Smooth muscle cell (in vitro differentiated cells): Measurements from ENCODE around the gene MLXIP. TPM values are rescaled to one million over a fixed set of nuclear protein-coding genes. Genes with fewer than 3 reads are reported as not detected.

Source experiments
- DNase-seq: peaks from one replicate; lab custom pipeline; 2025; ENCODE audit not compliant: unreplicated experiment; lab: John Stamatoyannopoulos, UW
- H2AFZ ChIP-seq: fragments of 200-600 bp; sonication (generic); 2 replicates; pipeline ENCODE4 v1.6.0; 2016; ENCODE audit warnings: antibody characterized with exemption, low read depth, mild to moderate bottlenecking
- H3F3A ChIP-seq: fragments of 200-600 bp; sonication (generic); 2 replicates; pipeline ENCODE4 v1.6.0; 2017; ENCODE audit warnings: antibody characterized with exemption, low read depth
- H3K27ac ChIP-seq: fragments of 200-600 bp; sonication (generic); 2 replicates; pipeline ENCODE4 v1.5.1; 2016; ENCODE audit warnings: low read depth, mild to moderate bottlenecking
- H3K27me3 ChIP-seq: fragments of 200-600 bp; sonication (generic); 2 replicates; pipeline ENCODE4 v1.6.1; 2016; ENCODE audit warnings: low read depth, mild to moderate bottlenecking
- H3K36me3 ChIP-seq: fragments of 200-600 bp; sonication (generic); 2 replicates; pipeline ENCODE4 v1.5.1; 2016; ENCODE audit warnings: low read depth
- H3K4me1 ChIP-seq: fragments of 200-600 bp; sonication (generic); 2 replicates; pipeline ENCODE4 v1.5.1; 2016; ENCODE audit warnings: low read depth
- H3K4me2 ChIP-seq: fragments of 200-600 bp; sonication (generic); 2 replicates; pipeline ENCODE4 v1.6.0; 2016; ENCODE audit warnings: mild to moderate bottlenecking
- H3K4me3 ChIP-seq: fragments of 200-600 bp; sonication (generic); 2 replicates; pipeline ENCODE4 v1.5.1; 2016; ENCODE audit warnings: mild to moderate bottlenecking
- H3K79me2 ChIP-seq: fragments of 200-600 bp; sonication (generic); 2 replicates; pipeline ENCODE4 v1.6.0; 2016; ENCODE audit warnings: low read depth, mild to moderate bottlenecking
- H3K9ac ChIP-seq: fragments of 200-600 bp; sonication (generic); 2 replicates; pipeline ENCODE4 v1.6.0; 2016; ENCODE audit warnings: low read depth
- H3K9me3 ChIP-seq: fragments of 200-600 bp; sonication (generic); replicated peaks from 2 replicates; pipeline ENCODE4 v1.5.1; 2016; ENCODE audit warnings: low read depth
- H4K20me1 ChIP-seq: fragments of 200-600 bp; sonication (generic); 2 replicates; pipeline ENCODE4 v1.6.0; 2016; ENCODE audit warnings: low read depth
- WGBS: methylation state at CpG from one replicate; pipeline ENCODE4 v1.1.7; 2016; ENCODE audit warnings: low lambda C conversion rate; 5-methylcytosine and 5-hydroxymethylcytosine counted together
- polyA plus RNA-seq: library from polyadenylated mRNA; unstranded; fragments of >200 nt; fragmentation: Nextera tagmentation; extraction: Ambion mirVana; gene quantifications from 2 replicates; pipeline ENCODE4 v1.2.1, GENCODE V29; 2016
- total RNA-seq: library from RNA; depleted of rRNA; stranded (reverse); fragments of >200 nt; gene quantifications from 2 replicates; pipeline ENCODE4 v1.2.3, GENCODE V29; 2014
- TF ChIP-seq, protein P1 (sequence below): fragments of 200-600 bp; sonication (generic); IDR thresholded peaks from 2 replicates; pipeline ENCODE4 v1.5.1; 2017; ENCODE audit warnings: borderline replicate concordance, mild to moderate bottlenecking, antibody characterized with exemption; ENCODE audit not compliant: insufficient read depth, poor library complexity, severe bottlenecking

The MLXIP gene
- total and polyA plus RNA-seq, 2 experiments from 2014 or later: 11.8 to 15.3 TPM

DNA sequence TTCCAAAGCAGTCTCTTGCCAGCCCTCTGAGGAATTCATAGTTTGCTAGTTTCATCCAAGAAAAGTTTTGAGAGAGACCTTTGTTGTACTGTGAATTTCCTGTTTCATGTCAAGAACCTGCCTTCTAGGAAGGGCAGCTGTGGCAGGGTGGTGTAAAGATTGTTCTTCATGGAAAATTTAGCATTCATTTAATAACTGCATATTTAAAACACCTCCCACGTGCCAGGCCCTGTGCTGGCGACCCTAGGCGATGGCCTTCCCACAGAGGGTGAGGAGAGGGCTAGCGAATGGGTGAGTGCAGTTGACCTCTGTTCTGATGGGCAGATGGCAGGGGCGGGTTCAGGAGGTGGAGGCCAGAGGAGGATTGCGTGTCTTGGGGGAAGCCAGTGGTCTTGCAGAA, 43.2 kb downstream of the MLXIP start:
- Histone ChIP-seq H3K4me3 (no peak overlapping the region), H3K4me1 (peaks cover 6% of the 10 kb centered on the region), H3K9ac (no peak overlapping the region), H2AFZ (no peak overlapping the region), H3F3A (no peaks in the 10 kb centered on the region), H3K9me3 (no peaks in the 10 kb centered on the region), H3K27ac (no peak overlapping the region), H4K20me1 (peaks cover 84% of the 10 kb centered on the region), H3K79me2 (peaks cover 47% of the 10 kb centered on the region), H3K36me3 (no peaks in the 10 kb centered on the region), H3K27me3 (no peaks in the 10 kb centered on the region), H3K4me2 (no peak overlapping the region)
- no peak for DNase-seq
- 93% methylated on average over 6 of the region's 6 CpGs for WGBS
- TF ChIP-seq, protein P1, sequence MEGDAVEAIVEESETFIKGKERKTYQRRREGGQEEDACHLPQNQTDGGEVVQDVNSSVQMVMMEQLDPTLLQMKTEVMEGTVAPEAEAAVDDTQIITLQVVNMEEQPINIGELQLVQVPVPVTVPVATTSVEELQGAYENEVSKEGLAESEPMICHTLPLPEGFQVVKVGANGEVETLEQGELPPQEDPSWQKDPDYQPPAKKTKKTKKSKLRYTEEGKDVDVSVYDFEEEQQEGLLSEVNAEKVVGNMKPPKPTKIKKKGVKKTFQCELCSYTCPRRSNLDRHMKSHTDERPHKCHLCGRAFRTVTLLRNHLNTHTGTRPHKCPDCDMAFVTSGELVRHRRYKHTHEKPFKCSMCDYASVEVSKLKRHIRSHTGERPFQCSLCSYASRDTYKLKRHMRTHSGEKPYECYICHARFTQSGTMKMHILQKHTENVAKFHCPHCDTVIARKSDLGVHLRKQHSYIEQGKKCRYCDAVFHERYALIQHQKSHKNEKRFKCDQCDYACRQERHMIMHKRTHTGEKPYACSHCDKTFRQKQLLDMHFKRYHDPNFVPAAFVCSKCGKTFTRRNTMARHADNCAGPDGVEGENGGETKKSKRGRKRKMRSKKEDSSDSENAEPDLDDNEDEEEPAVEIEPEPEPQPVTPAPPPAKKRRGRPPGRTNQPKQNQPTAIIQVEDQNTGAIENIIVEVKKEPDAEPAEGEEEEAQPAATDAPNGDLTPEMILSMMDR: no peak

DNA sequence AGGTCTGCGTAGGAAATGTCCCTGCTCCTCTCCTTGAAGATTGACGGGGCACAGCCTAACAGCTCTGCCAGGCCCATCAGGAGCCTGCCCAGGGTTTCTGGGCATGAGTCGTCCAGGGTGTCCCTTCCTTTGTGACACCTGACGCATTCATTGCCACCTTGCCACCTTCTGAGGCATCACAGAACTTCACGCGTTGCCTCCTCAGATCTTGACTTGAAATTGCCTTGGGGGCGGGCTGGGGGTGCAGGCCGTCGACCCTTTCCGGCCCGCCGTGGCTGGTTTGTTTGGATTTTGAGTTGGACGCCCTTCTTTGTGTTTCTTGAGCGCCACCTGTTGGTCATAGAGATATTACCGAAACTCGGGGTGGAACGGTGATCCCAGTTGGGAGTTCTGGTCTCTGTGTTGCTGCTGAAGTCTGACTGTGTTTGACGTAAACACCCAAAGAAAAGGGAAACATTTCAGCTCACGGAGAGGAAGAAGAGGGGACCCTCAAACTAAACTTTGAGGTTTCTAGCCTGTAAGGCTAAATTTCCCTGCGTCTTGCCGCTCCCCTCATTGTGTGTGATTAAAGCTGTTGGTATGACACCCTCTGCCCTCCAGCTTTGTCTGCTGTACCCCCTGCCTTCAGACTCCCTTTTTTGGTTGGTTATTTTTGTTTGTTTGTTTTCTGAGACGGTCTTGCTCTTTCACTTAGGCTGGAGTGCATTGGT, 44.6 kb downstream of the MLXIP start:
- no peaks in the 10 kb centered on the region for H3K27me3 ChIP-seq
- no peak overlapping the region for H3K27ac ChIP-seq
- H3K36me3 ChIP-seq: no peaks in the 10 kb centered on the region
- H3K9me3 ChIP-seq: no peaks in the 10 kb centered on the region
- peaks cover 41% of the 10 kb centered on the region for H3K79me2 ChIP-seq
- peak; percentile 38 for DNase-seq
- no peak overlapping the region for H3K9ac ChIP-seq
- 28% methylated on average over 22 of the region's 22 CpGs for WGBS
- H3K4me2 ChIP-seq: peak overlapping the region; percentile 83
- H3K4me1 ChIP-seq: peaks cover 6% of the 10 kb centered on the region
- H4K20me1 ChIP-seq: peaks cover 82% of the 10 kb centered on the region
- TF ChIP-seq, protein P1: peak; percentile 84
- no peak overlapping the region for H3K4me3 ChIP-seq
- no peak overlapping the region for H2AFZ ChIP-seq
- no peaks in the 10 kb centered on the region for H3F3A ChIP-seq

- no peak overlapping the region for H3K4me3 ChIP-seq
- no peak overlapping the region for H2AFZ ChIP-seq
- no peaks in the 10 kb centered on the region for H3F3A ChIP-seq
- H3K9me3 ChIP-seq: no peaks in the 10 kb centered on the region
- H3K4me1 ChIP-seq: peaks cover 6% of the 10 kb centered on the region
- DNase-seq: no peak
- no peak overlapping the region for H3K4me2 ChIP-seq
- peaks cover 41% of the 10 kb centered on the region for H3K79me2 ChIP-seq
- no peaks in the 10 kb centered on the region for H3K36me3 ChIP-seq
- no peak overlapping the region for H3K9ac ChIP-seq
- H3K27ac ChIP-seq: no peak overlapping the region
- no peaks in the 10 kb centered on the region for H3K27me3 ChIP-seq
- TF ChIP-seq, protein P1: no peak
- 91% methylated on average over 6 of the region's 9 CpGs for WGBS
- H4K20me1 ChIP-seq: peaks cover 78% of the 10 kb centered on the region
Observed at GRCh38 chr12:122123761-122124145, 45.2 kb downstream of the MLXIP start.

- Histone ChIP-seq H3K79me2 (peaks cover 41% of the 10 kb centered on the region), H3K9ac (no peak overlapping the region), H3K4me1 (peaks cover 6% of the 10 kb centered on the region), H3K4me3 (no peak overlapping the region), H2AFZ (no peak overlapping the region), H3K27me3 (no peaks in the 10 kb centered on the region), H3K4me2 (no peak overlapping the region), H3K9me3 (no peaks in the 10 kb centered on the region), H4K20me1 (peaks cover 78% of the 10 kb centered on the region), H3K27ac (no peak overlapping the region), H3F3A (no peaks in the 10 kb centered on the region), H3K36me3 (no peaks in the 10 kb centered on the region)
- TF ChIP-seq, protein P1: no peak
- 96% methylated on average over 10 of the region's 14 CpGs for WGBS
- DNase-seq: no peak
Observed at GRCh38 chr12:122124370-122124769, 45.8 kb downstream of the MLXIP start.
